Mesothelial cell of epicardium (in vitro differentiated cells): Measurements from ENCODE around the gene ADCY7. TPM values are rescaled to one million over a fixed set of nuclear protein-coding genes. Genes with fewer than 3 reads are reported as not detected.

Experiments
- DNase-seq, 2 experiments: peaks; one replicate each; pipeline ENCODE4 v3.0.0; 2021; ENCODE audit warnings: low spot score in 2 of 2; ENCODE audit not compliant: unreplicated experiment in 2 of 2
- H3K27ac Mint-ChIP-seq: 2 replicates; pipeline ENCODE4 v1.8.0; 2021; ENCODE audit warnings: mixed read lengths
- H3K27me3 Mint-ChIP-seq: 2 replicates; pipeline ENCODE4 v1.8.0; 2021; ENCODE audit warnings: low read depth, mixed read lengths
- H3K36me3 Mint-ChIP-seq: 2 replicates; pipeline ENCODE4 v1.8.0; 2021; ENCODE audit warnings: mixed read lengths
- H3K4me1 Mint-ChIP-seq: 2 replicates; pipeline ENCODE4 v1.8.0; 2021; ENCODE audit warnings: mixed read lengths
- H3K4me3 Mint-ChIP-seq: 2 replicates; pipeline ENCODE4 v1.8.0; 2021; ENCODE audit warnings: mild to moderate bottlenecking, moderate library complexity, mixed read lengths
- H3K9me3 Mint-ChIP-seq: 2 replicates; pipeline ENCODE4 v1.8.0; 2021; ENCODE audit warnings: mixed read lengths
- CTCF ChIP-seq: fragments of 200-600 bp; sonication (generic); IDR thresholded peaks from one replicate; pipeline ENCODE4 v1.5.0; 2021; ENCODE audit warnings: antibody characterized with exemption; ENCODE audit not compliant: unreplicated experiment
- total RNA-seq: library from RNA; stranded (reverse); gene quantifications from 3 replicates; pipeline ENCODE4 v1.2.1, GENCODE V29; 2021

The ADCY7 gene
- total RNA-seq, 1 donor from 2014 or later = 25.7 TPM

DNA sequence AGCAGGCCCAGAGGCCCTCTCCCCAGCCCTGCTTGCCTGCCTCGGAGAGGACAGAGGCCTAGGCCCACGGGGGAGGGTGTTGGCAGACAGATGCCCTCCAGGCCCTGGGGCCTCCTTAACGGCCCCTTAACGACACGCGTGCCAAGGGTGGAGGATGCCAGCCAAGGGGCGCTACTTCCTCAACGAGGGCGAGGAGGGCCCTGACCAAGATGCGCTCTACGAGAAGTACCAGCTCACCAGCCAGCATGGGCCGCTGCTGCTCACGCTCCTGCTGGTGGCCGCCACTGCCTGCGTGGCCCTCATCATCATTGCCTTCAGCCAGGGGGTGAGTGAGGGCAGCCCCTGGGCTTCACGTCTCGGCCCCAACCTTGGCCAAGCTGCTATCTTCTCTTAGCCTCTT, 21.7 kb downstream of the ADCY7 start:
- no peak overlapping the region for H3K4me3 Mint-ChIP-seq
- H3K27me3 Mint-ChIP-seq = no peaks in the 10 kb centered on the region
- H3K36me3 Mint-ChIP-seq = peaks cover 4% of the 10 kb centered on the region
- DNase-seq = no peak
- H3K9me3 Mint-ChIP-seq = peaks cover 4% of the 10 kb centered on the region
- TF ChIP-seq CTCF = no peak
- H3K4me1 Mint-ChIP-seq = no peaks in the 10 kb centered on the region
- H3K27ac Mint-ChIP-seq = no peak overlapping the region

- Mint-ChIP-seq H3K27ac (no peak overlapping the region), H3K36me3 (peaks cover 5% of the 10 kb centered on the region), H3K4me1 (no peaks in the 10 kb centered on the region), H3K4me3 (no peak overlapping the region), H3K27me3 (no peaks in the 10 kb centered on the region), H3K9me3 (peaks cover 4% of the 10 kb centered on the region)
- DNase-seq = no peak
- TF ChIP-seq CTCF = no peak
Observed at GRCh38 chr16:50288920-50289319, 22.6 kb downstream of the ADCY7 start.

- H3K27ac Mint-ChIP-seq = no peak overlapping the region
- H3K4me3 Mint-ChIP-seq = no peak overlapping the region
- DNase-seq = no peak
- peaks cover 7% of the 10 kb centered on the region for H3K36me3 Mint-ChIP-seq
- H3K27me3 Mint-ChIP-seq = no peaks in the 10 kb centered on the region
- H3K4me1 Mint-ChIP-seq = no peaks in the 10 kb centered on the region
- H3K9me3 Mint-ChIP-seq = peaks cover 4% of the 10 kb centered on the region
- no peak for TF ChIP-seq CTCF
Observed at GRCh38 chr16:50289950-50290764, 23.8 kb downstream of the ADCY7 start.

- no peak for TF ChIP-seq CTCF
- Mint-ChIP-seq H3K4me3 (no peak overlapping the region), H3K27me3 (no peaks in the 10 kb centered on the region), H3K36me3 (peaks cover 7% of the 10 kb centered on the region), H3K4me1 (no peaks in the 10 kb centered on the region), H3K9me3 (peaks cover 4% of the 10 kb centered on the region), H3K27ac (no peak overlapping the region)
- DNase-seq = no peak
Observed at GRCh38 chr16:50290856-50291255, 24.5 kb downstream of the ADCY7 start.

- no peaks in the 10 kb centered on the region for H3K9me3 Mint-ChIP-seq
- no peak for DNase-seq
- no peak for TF ChIP-seq CTCF
- no peak overlapping the region for H3K27ac Mint-ChIP-seq
- no peaks in the 10 kb centered on the region for H3K27me3 Mint-ChIP-seq
- H3K36me3 Mint-ChIP-seq = peaks cover 4% of the 10 kb centered on the region
- no peaks in the 10 kb centered on the region for H3K4me1 Mint-ChIP-seq
- no peak overlapping the region for H3K4me3 Mint-ChIP-seq
Observed at GRCh38 chr16:50291719-50292565, 25.6 kb downstream of the ADCY7 start.
